NCI-H2196 (cell line): ENCODE results near the gene PQBP1.
"Not testable (repeated sequence)": the region's sequence is repeated elsewhere in the genome, so short reads cannot be mapped to it uniquely, and the experiment has no call there.

Source experiments
- DNase-seq: peaks from one replicate; lab custom pipeline; 2025; ENCODE audit not compliant: unreplicated experiment; lab: John Stamatoyannopoulos, UW

The PQBP1 gene

GRCh38 chrX:48897625-48898306 lies at the start of gene PQBP1, which contains the start of gene TIMM17B:
Gene PQBP1 (plus strand): TSS chrX:48897930. CDS start chrX:48898510, 580 bp downstream.
Gene TIMM17B (minus strand): TSS chrX:48897768. CDS start chrX:48897749, 19 bp downstream.
- peak; percentile 88 for DNase-seq

- DNase-seq, result no peak
Measured at GRCh38 chrX:48848847-48849246, 48.9 kb upstream of the PQBP1 start.

- no peak for DNase-seq
Measured at GRCh38 chrX:48852857-48853256, 44.9 kb upstream of the PQBP1 start.

- DNase-seq, result not testable (repeated sequence)
Measured at GRCh38 chrX:48853494-48853893, 44.2 kb upstream of the PQBP1 start.

- not testable (repeated sequence) for DNase-seq
Measured at GRCh38 chrX:48854121-48854804, 43.5 kb upstream of the PQBP1 start.

GRCh38 chrX:48854898-48855297 lies 42.8 kb upstream of the PQBP1 start:
- DNase-seq, result no peak

- DNase-seq, result peak; percentile 22
Measured at GRCh38 chrX:48864210-48864609, 33.5 kb upstream of the PQBP1 start.

GRCh38 chrX:48872017-48872416 lies 25.7 kb upstream of the PQBP1 start:
- not testable (repeated sequence) for DNase-seq

- DNase-seq, result not testable (repeated sequence)
Measured at GRCh38 chrX:48876944-48877343, 20.8 kb upstream of the PQBP1 start.

- DNase-seq, result no peak
Measured at GRCh38 chrX:48883729-48884128, 14.0 kb upstream of the PQBP1 start.

- not testable (repeated sequence) for DNase-seq
Measured at GRCh38 chrX:48886586-48886985, 11.1 kb upstream of the PQBP1 start.

GRCh38 chrX:48890296-48890925 lies 7.3 kb upstream of the PQBP1 start:
- DNase-seq, result no peak

GRCh38 chrX:48890934-48891401 lies 6.8 kb upstream of the PQBP1 start:
- DNase-seq, result no peak

- peak; percentile 82 for DNase-seq
Measured at GRCh38 chrX:48891402-48892288, 6.1 kb upstream of the PQBP1 start.

- no peak for DNase-seq
Measured at GRCh38 chrX:48892896-48893295, 4.8 kb upstream of the PQBP1 start.

GRCh38 chrX:48893556-48894348 lies 4.0 kb upstream of the PQBP1 start:
- DNase-seq, result no peak

- no peak for DNase-seq
Measured at GRCh38 chrX:48894891-48895290, 2.8 kb upstream of the PQBP1 start.

- no peak for DNase-seq
Measured at GRCh38 chrX:48896611-48897011, 1.1 kb upstream of the PQBP1 start.

- DNase-seq, result peak; percentile 81
Measured at GRCh38 chrX:48897157-48897624, 539 bp upstream of the PQBP1 start.

- no peak for DNase-seq
Measured at GRCh38 chrX:48899078-48899410, 1.3 kb downstream of the PQBP1 start.
